Uterus (tissue), 2 donors: ENCODE results near the gene HAUS2.

ENCODE experiments used
- POLR2A ChIP-seq, 2 donors: fragments of 450-650 bp; IDR thresholded peaks; one replicate each; pipeline ENCODE4 v1.6.1; 2016; ENCODE audit warnings: antibody characterized with exemption in 2 of 2, mild to moderate bottlenecking in 1 of 2, moderate library complexity in 1 of 2
- TF ChIP-seq, protein P1 (sequence below), 4 experiments: fragments of 200-600 bp in 2 of 4; fragments of 450-650 bp in 2 of 4; sonication (generic) in 2 of 4; IDR thresholded peaks; one replicate each; pipeline ENCODE4 v1.5.1; 2016 to 2019; ENCODE audit warnings: antibody characterized with exemption in 4 of 4, mild to moderate bottlenecking in 2 of 4, moderate library complexity in 1 of 4

DNA sequence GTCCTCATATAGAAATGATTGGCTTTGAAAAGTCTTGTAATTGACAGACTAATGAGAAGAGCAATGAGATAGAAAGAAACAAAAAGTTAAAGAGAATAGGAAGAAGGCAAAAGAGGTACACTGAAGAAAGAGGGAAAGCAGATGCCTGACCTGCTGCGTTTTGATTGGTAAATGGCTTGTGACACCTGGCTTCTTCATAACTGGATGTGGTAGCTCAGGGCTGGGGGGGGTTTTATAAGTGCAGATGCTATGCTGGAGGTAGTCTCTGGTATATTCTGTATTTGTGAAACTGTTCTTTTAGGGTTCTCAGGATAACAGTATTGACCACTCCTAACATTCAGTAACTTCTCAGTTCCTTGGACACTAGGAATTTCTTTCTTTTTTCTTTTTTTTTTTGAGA, 28.1 kb downstream of the HAUS2 start:
- no peak for TF ChIP-seq POLR2A (IDR thresholded peaks at IDR 0.05)
- TF ChIP-seq, protein P1, sequence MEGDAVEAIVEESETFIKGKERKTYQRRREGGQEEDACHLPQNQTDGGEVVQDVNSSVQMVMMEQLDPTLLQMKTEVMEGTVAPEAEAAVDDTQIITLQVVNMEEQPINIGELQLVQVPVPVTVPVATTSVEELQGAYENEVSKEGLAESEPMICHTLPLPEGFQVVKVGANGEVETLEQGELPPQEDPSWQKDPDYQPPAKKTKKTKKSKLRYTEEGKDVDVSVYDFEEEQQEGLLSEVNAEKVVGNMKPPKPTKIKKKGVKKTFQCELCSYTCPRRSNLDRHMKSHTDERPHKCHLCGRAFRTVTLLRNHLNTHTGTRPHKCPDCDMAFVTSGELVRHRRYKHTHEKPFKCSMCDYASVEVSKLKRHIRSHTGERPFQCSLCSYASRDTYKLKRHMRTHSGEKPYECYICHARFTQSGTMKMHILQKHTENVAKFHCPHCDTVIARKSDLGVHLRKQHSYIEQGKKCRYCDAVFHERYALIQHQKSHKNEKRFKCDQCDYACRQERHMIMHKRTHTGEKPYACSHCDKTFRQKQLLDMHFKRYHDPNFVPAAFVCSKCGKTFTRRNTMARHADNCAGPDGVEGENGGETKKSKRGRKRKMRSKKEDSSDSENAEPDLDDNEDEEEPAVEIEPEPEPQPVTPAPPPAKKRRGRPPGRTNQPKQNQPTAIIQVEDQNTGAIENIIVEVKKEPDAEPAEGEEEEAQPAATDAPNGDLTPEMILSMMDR (IDR thresholded peaks at IDR 0.05), result no peak
